NB4 (cell line): ENCODE measurements around the gene PRR23E.

ENCODE experiments used
- MYC ChIP-seq: IDR thresholded peaks from 2 replicates; pipeline ENCODE4 v1.6.1; 2011; ENCODE audit warnings: low read depth, low read length
- POLR2A ChIP-seq: IDR thresholded peaks from 2 replicates; pipeline ENCODE4 v1.6.1; 2011; ENCODE audit warnings: mild to moderate bottlenecking; ENCODE audit not compliant: insufficient read length; ENCODE audit errors: extremely low read depth
- TF ChIP-seq, protein P1 (sequence below): IDR thresholded peaks from one replicate; pipeline ENCODE4 v1.5.1; 2012; ENCODE audit warnings: low read depth, low read length

DNA sequence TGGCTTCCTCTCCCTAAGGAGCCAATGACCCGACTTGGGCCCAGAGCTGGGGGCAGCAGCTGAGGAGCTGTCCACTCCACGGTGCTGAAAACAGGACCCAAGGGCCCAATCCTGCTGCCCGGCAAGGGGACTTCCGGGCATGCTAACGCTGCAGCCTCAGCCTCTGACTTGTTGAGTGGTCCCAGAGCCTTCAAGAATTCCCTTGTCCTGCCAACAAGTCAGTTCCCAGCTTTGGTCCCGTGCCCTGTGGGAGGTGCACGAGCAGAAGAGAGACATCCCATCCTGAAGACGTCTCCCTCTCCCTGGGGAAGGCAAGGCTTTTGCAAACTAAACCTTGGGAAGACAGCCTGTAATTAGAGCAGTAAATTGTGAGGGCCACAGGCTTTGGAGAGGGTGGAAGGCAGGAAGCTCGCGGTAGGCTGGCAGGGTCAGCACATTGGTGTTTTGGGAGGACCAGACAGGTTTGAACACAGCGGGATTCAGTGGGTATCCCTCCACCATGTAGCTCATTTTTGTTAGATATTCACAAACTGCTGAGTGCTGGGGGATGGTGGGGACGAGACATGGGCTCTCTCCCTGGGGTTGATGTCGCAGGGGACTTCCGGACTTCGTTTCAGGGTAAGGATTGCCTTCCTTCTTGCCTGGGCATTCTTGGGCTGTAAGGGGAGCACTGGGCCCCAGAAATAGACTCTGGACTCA is 29.8 kb upstream of the PRR23E start:
- no peak for TF ChIP-seq MYC
- TF ChIP-seq, protein P1, sequence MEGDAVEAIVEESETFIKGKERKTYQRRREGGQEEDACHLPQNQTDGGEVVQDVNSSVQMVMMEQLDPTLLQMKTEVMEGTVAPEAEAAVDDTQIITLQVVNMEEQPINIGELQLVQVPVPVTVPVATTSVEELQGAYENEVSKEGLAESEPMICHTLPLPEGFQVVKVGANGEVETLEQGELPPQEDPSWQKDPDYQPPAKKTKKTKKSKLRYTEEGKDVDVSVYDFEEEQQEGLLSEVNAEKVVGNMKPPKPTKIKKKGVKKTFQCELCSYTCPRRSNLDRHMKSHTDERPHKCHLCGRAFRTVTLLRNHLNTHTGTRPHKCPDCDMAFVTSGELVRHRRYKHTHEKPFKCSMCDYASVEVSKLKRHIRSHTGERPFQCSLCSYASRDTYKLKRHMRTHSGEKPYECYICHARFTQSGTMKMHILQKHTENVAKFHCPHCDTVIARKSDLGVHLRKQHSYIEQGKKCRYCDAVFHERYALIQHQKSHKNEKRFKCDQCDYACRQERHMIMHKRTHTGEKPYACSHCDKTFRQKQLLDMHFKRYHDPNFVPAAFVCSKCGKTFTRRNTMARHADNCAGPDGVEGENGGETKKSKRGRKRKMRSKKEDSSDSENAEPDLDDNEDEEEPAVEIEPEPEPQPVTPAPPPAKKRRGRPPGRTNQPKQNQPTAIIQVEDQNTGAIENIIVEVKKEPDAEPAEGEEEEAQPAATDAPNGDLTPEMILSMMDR = no peak
- no peak for TF ChIP-seq POLR2A
